Astrocyte of the spinal cord (primary cell): ENCODE measurements around the gene DSTYK.

Experiments used
- DNase-seq: peaks from one replicate; pipeline ENCODE4 v3.0.0; 2011; ENCODE audit warnings: low read depth, low spot score
- H3K4me3 ChIP-seq: 2 replicates; pipeline ENCODE4 v1.5.1; 2011; ENCODE audit warnings: low read depth, mild to moderate bottlenecking, low read length, moderate library complexity
- CTCF ChIP-seq: IDR thresholded peaks from 2 replicates; pipeline ENCODE4 v1.5.1; 2012; ENCODE audit warnings: low read depth, mild to moderate bottlenecking, low read length, inconsistent platforms
- in situ Hi-C: cut with HindIII; loops from 2 replicates; pipeline ENCODE4 v1.10.0; 2017; ENCODE audit warnings: low sequenced_read_pairs

DSTYK gene

GRCh38 chr1:205217418-205217817 is 5.9 kb upstream of the DSTYK start:
- in situ Hi-C loops = no loop called here
- H3K4me3 ChIP-seq = no peak overlapping the region
- DNase-seq = no peak
- TF ChIP-seq CTCF = no peak

- DNase-seq = no peak
- TF ChIP-seq CTCF = no peak
- in situ Hi-C loops = no loop called here
- H3K4me3 ChIP-seq = no peak overlapping the region
Observed at GRCh38 chr1:205216588-205216987, 5.1 kb upstream of the DSTYK start.

- no peak for DNase-seq
- TF ChIP-seq CTCF = no peak
- H3K4me3 ChIP-seq = no peak overlapping the region
- in situ Hi-C loops = no loop called here
Observed at GRCh38 chr1:205214756-205215155, 3.3 kb upstream of the DSTYK start.

- in situ Hi-C loops = no loop called here
- H3K4me3 ChIP-seq = peak overlapping the region; percentile 85
- TF ChIP-seq CTCF = no peak
- DNase-seq = no peak
Observed at GRCh38 chr1:205211839-205212536, 486 bp upstream of the DSTYK start.

GRCh38 chr1:205210756-205211168 is 740 bp downstream of the DSTYK start:
- peak overlapping the region; percentile 85 for H3K4me3 ChIP-seq
- peak; percentile 36 for DNase-seq
- in situ Hi-C loops = no loop called here
- TF ChIP-seq CTCF = no peak

GRCh38 chr1:205208811-205209210 is 2.7 kb downstream of the DSTYK start:
- TF ChIP-seq CTCF = no peak
- in situ Hi-C loops = no loop called here
- no peak overlapping the region for H3K4me3 ChIP-seq
- no peak for DNase-seq
